ENCODE data around the gene CD300LF. TPM values are rescaled to one million over a fixed set of nuclear protein-coding genes. Genes with fewer than 3 reads are reported as not detected.

The CD300LF gene
- total RNA-seq, 1 donor = 20.5 TPM

DNA sequence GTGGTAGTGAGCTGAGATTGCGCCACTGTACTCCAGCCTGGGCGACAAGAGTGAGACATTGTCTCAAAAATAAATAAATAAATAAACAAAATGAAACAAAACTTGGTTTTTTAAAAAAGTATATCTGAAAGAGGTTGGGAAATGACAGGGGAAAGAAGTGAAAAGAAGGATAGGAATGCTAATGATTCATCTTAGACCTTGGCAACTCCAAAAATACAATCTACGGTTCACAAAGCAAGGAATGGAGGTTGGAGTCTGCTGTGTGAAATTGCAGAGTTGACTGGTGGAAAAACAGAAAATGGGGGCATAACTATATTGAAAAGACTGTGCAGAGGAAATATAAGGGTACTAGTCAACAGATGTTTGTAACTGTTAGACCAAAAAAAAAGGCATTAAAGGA is 49.2 kb downstream of the CD300LF start:
- peaks cover 3% of the 10 kb centered on the region for H3K4me1 ChIP-seq (ENCODE audit: insufficient read depth, low read length)
- H3K27me3 ChIP-seq (ENCODE audit: insufficient read depth, low read length) = peaks cover 17% of the 10 kb centered on the region
- H3K4me3 ChIP-seq (ENCODE audit: low read length) = no peak overlapping the region
- H3K9me3 ChIP-seq (ENCODE audit: low read depth, low read length) = no peaks in the 10 kb centered on the region

DNA sequence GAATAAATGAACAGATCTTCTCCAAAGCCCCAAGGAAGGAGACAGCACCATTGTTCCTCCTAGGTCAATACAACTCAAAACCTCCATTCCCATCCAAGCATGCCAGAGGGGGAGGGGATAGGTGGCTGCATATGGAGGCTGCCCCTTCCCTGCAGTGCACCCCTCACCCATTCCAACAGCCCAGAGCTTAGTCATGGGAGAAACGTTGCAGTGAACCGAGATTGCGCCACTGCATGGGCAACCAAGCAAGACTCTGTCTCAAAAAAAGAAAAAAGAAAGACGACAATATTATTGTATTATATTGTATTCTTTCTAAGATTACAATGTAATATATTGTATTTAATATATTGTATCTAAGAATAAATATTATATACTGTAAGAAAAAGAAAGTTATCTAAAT is 52.8 kb downstream of the CD300LF start:
- Histone ChIP-seq H3K9me3 (ENCODE audit: low read depth, low read length) (no peaks in the 10 kb centered on the region), H3K4me3 (ENCODE audit: low read length) (no peak overlapping the region), H3K4me1 (ENCODE audit: insufficient read depth, low read length) (peaks cover 12% of the 10 kb centered on the region), H3K27me3 (ENCODE audit: insufficient read depth, low read length) (peaks cover 5% of the 10 kb centered on the region)

DNA sequence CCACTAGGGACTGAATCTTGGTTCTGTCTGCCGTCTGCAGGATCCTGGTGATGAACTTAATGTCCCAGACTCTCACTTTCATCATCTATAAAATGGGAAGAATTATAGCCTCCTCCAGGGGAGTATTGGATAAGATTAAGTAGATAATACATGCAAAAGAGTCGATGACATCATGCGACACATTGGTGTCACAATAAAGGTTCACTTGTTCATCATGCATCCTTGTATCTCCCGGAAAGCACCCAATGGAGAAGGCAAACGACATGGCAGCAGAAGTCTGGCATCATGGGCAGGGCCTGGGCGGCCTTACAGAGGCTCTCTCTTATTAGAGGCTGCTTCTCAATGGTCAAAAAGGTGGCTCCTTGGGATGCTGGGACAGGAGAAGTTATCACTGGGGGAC is 54.1 kb downstream of the CD300LF start:
- Histone ChIP-seq H3K4me1 (ENCODE audit: insufficient read depth, low read length) (peaks cover 14% of the 10 kb centered on the region), H3K9me3 (ENCODE audit: low read depth, low read length) (no peaks in the 10 kb centered on the region), H3K4me3 (ENCODE audit: low read length) (no peak overlapping the region), H3K27me3 (ENCODE audit: insufficient read depth, low read length) (no peaks in the 10 kb centered on the region)

DNA sequence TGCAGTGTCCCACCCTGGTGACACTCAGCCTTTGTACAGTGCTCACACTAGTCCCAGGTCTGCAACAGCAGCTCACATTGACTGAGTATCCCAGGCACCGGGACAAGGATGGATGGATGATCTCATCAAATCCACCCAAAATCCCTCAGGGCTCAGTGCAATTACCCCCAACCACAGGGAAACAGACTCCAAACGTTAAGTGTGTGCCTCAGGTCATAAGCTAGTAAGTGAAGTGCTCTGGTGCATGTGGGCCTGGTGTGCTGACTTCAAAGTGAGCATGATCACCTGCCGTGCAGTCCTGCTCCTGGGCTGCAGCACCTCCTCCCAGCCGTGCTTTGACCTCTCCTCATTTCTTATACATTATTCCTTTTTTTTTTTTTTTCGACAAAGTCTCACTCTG is 58.0 kb downstream of the CD300LF start:
- H3K27me3 ChIP-seq (ENCODE audit: insufficient read depth, low read length) = peaks cover 2% of the 10 kb centered on the region
- H3K4me1 ChIP-seq (ENCODE audit: insufficient read depth, low read length) = peaks cover 23% of the 10 kb centered on the region

DNA sequence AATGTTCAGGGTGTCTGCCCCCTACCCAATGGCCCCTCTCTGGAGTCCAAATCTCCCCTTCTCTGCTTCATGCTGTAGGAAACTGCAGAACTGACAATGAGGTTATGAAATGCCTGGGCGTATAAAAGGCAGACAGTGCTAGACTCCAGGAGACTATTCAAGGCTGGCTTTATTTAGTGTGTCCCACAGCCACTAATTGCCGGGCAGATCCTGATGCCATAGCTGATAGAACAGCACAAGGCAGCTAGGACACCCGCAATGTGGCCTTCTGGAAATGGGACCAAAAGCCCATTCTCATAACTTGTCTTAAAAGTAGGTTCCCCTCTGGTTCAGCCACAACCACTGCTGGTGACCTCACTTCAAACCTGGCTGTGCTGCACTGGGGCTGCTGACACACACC is 60.7 kb downstream of the CD300LF start:
- Histone ChIP-seq H3K4me3 (ENCODE audit: low read length) (no peak overlapping the region), H3K4me1 (ENCODE audit: insufficient read depth, low read length) (peaks cover 14% of the 10 kb centered on the region), H3K9me3 (ENCODE audit: low read depth, low read length) (no peaks in the 10 kb centered on the region), H3K27me3 (ENCODE audit: insufficient read depth, low read length) (peaks cover 2% of the 10 kb centered on the region)

More for the DNA sequence above, 58.0 kb downstream of the CD300LF start:
- no peaks in the 10 kb centered on the region for H3K9me3 ChIP-seq (ENCODE audit: low read depth, low read length)
- no peak overlapping the region for H3K4me3 ChIP-seq (ENCODE audit: low read length)

DNA sequence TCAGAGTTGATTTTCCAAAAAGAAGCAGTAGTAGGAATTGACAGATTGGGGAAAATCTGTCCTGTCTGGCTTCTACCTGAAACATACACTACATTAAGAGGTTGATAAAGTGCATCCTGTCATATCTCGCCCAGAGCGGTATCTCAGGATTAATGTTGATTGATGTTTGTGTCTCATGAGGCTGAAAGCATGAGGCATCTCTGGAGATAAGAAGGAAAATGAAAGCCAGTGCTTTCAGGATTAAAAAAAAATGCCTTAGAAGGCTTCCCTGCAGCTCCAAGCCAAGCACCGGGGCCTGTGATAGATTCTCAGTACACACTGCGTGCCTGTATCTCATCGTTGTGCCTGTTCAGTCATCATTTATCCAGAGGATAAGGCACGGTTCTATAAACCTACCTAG is 62.8 kb downstream of the CD300LF start:
- no peaks in the 10 kb centered on the region for H3K9me3 ChIP-seq (ENCODE audit: low read depth, low read length)
- peaks cover 23% of the 10 kb centered on the region for H3K4me1 ChIP-seq (ENCODE audit: insufficient read depth, low read length)
- H3K27me3 ChIP-seq (ENCODE audit: insufficient read depth, low read length) = peaks cover 2% of the 10 kb centered on the region
- H3K4me3 ChIP-seq (ENCODE audit: low read length) = no peak overlapping the region

DNA sequence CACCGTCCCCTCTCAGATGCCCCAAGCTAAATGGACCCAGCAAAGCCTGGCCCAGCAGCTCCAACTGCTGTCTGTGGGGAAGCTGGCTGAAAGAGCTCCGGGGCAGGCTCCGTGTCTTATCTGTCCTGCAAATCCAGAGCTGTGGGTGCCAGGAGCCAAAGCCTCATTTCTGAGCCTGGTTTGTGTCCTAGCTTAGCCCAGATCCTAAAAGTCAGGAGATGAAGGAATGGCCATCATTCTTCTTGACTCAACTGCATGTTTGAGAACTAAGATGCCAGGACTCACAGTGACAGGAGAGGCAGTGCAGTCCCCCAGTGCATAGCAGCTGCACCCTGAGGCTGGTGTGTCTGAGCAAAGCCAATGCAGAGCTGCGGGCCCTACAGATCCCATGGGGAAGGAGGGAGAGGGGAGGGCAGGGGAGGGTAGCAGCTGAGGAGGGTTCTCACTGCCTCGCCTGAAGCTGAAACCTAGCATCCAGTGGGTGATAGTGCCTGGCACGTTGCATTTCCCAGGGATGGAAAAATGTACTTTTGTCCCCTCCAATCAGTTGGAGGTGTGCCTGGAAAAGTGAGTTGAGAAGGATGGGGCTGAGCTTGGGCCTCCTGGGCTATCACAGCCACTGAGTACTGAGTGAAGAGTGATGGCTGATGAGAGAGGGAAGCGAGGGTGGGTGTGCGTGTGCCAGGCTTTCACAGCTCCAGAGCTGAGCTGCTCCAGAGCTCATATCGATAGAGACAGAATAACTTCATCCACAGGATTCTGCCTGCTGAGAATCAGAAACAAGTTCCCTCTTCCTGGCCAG is 64.7 kb downstream of the CD300LF start:
- no peaks in the 10 kb centered on the region for H3K9me3 ChIP-seq (ENCODE audit: low read depth, low read length)
- H3K27me3 ChIP-seq (ENCODE audit: insufficient read depth, low read length) = peaks cover 4% of the 10 kb centered on the region
- peaks cover 32% of the 10 kb centered on the region for H3K4me1 ChIP-seq (ENCODE audit: insufficient read depth, low read length)
- no peak overlapping the region for H3K4me3 ChIP-seq (ENCODE audit: low read length)

DNA sequence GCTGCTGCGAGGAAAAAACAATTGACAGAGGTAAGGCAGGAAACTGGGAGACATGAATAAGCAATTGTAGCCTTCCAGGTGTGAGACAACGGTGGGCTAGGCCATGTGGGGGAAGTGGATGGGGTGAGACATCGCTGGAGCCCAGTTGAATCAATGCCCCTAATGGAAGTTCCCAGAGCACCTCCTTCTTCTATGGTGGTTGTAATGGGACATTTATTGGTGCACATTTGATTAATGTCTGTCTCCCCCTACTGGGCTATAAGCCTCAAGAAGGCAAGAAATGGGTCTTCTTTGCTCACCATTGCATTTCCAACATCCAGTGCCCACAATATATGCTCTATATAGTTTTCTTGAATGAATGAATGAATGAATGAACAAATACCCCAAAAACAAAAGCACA is 66.5 kb downstream of the CD300LF start:
- Histone ChIP-seq H3K4me1 (ENCODE audit: insufficient read depth, low read length) (peaks cover 45% of the 10 kb centered on the region), H3K4me3 (ENCODE audit: low read length) (no peak overlapping the region)

DNA sequence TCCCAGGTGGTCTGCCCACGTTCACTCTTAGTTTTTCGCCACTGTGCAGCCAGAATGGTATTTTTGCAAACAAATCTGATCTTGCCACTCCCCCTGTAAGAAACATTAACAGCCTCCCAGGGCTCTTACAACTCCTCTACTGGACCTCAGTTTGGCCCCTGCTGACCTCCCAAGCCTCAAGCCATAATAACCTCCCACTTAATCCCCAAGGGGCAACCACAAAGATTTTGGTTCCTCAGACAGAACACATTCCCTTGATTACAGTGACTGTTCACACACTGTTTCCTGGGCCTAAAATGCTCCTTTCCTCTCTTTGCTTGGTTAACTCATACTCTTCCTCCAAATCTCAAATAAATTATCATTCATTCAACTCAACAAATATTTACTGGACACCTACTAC is 67.7 kb downstream of the CD300LF start:
- Histone ChIP-seq H3K9me3 (ENCODE audit: low read depth, low read length) (no peaks in the 10 kb centered on the region), H3K27me3 (ENCODE audit: insufficient read depth, low read length) (peaks cover 4% of the 10 kb centered on the region), H3K4me3 (ENCODE audit: low read length) (no peak overlapping the region), H3K4me1 (ENCODE audit: insufficient read depth, low read length) (peaks cover 57% of the 10 kb centered on the region)

More for the DNA sequence above, 66.5 kb downstream of the CD300LF start:
- H3K27me3 ChIP-seq (ENCODE audit: insufficient read depth, low read length) = peaks cover 4% of the 10 kb centered on the region
- no peaks in the 10 kb centered on the region for H3K9me3 ChIP-seq (ENCODE audit: low read depth, low read length)

DNA sequence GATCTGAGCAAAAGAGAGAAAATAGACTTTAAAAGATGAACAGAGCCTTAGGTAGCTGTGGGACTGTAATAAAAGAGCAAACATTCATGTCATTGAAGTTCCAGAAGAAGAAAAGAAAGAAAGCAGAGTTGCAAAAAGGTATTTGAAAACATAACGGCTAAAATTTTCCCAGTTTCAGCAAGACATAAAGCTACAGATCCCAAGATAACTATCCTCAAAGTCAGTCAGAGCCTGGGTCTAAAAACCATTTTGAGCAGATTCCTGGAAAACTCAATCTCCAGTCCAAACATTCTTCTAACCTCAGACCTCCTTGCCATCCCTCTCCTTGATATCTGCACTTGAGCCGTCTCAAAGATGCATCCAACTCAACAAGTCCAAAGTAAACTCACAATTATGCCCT is 68.3 kb downstream of the CD300LF start:
- Histone ChIP-seq H3K9me3 (ENCODE audit: low read depth, low read length) (no peaks in the 10 kb centered on the region), H3K4me1 (ENCODE audit: insufficient read depth, low read length) (peaks cover 63% of the 10 kb centered on the region), H3K27me3 (ENCODE audit: insufficient read depth, low read length) (peaks cover 4% of the 10 kb centered on the region), H3K4me3 (ENCODE audit: low read length) (no peak overlapping the region)

Other genes starting within 250 kb of the CD300LF start
- 20.8 TPM for gene CD300A, start 246.3 kb downstream of the CD300LF start, total RNA-seq
- gene CD300LB, start 181.4 kb downstream of the CD300LF start, total RNA-seq = 44.3 TPM
- gene CD300C, start 166.8 kb downstream of the CD300LF start, total RNA-seq = 10.9 TPM
- 0.73 TPM for gene CD300H, start 145.4 kb downstream of the CD300LF start, total RNA-seq
- 0.73 TPM for gene CD300LD, start 120.6 kb downstream of the CD300LF start, total RNA-seq
- gene CD300E, start 89.2 kb downstream of the CD300LF start, total RNA-seq = 64.4 TPM
- 21.8 TPM for gene RAB37, start 24.3 kb upstream of the CD300LF start, total RNA-seq
- gene NHERF1, start 35.7 kb upstream of the CD300LF start, total RNA-seq = 62.9 TPM
- gene NAT9, start 63.4 kb upstream of the CD300LF start, total RNA-seq = 14.9 TPM
- not detected for gene GRIN2C, start 147.0 kb upstream of the CD300LF start, total RNA-seq
- 1.3 TPM for gene FDXR, start 160.1 kb upstream of the CD300LF start, total RNA-seq
- gene FADS6, start 180.7 kb upstream of the CD300LF start, total RNA-seq = not detected
- gene USH1G, start 210.3 kb upstream of the CD300LF start, total RNA-seq = not detected
- gene OTOP2, start 211.3 kb upstream of the CD300LF start, total RNA-seq = not detected
- not detected for gene OTOP3, start 223.0 kb upstream of the CD300LF start, total RNA-seq

All from mononuclear cell (primary cell).